Astrocyte (in vitro differentiated cells and primary cell): ENCODE results near the gene TMCO6. TPM values are rescaled to one million over a fixed set of nuclear protein-coding genes. Genes with fewer than 3 reads are reported as not detected.

Experiments used
- DNase-seq: peaks from one replicate; pipeline ENCODE4 v3.0.0-alpha.2; 2010; ENCODE audit warnings: low read depth
- FAIRE-seq: peaks from 2 replicates; lab custom pipeline; 2011; peaks lifted over from hg19 to GRCh38; lab: Jason Lieb, UNC
- H2AFZ ChIP-seq: 2 replicates; pipeline ENCODE4 v1.6.0; 2012; ENCODE audit warnings: low read depth, low read length, inconsistent platforms
- H3K27ac ChIP-seq: 2 replicates; pipeline ENCODE4 v1.5.1; 2011; ENCODE audit warnings: low read depth, low read length, inconsistent platforms
- H3K27me3 ChIP-seq: 2 replicates; pipeline ENCODE4 v1.6.0; 2011; ENCODE audit warnings: low read length, inconsistent platforms; ENCODE audit not compliant: insufficient read depth
- H3K36me3 ChIP-seq: 2 replicates; pipeline ENCODE4 v1.5.1; 2011; ENCODE audit warnings: low read length, inconsistent platforms; ENCODE audit not compliant: insufficient read depth
- H3K4me1 ChIP-seq: 2 replicates; pipeline ENCODE4 v1.5.1; 2011; ENCODE audit warnings: low read length, inconsistent platforms; ENCODE audit not compliant: insufficient read depth
- H3K4me2 ChIP-seq: 2 replicates; pipeline ENCODE4 v1.6.0; 2012; ENCODE audit warnings: low read length, inconsistent platforms
- H3K4me3 ChIP-seq: 2 replicates; pipeline ENCODE4 v1.5.1; 2011; ENCODE audit warnings: low read depth, mild to moderate bottlenecking, low read length, inconsistent platforms; ENCODE audit not compliant: insufficient read depth
- H3K79me2 ChIP-seq: 2 replicates; pipeline ENCODE4 v1.6.0; 2012; ENCODE audit warnings: mild to moderate bottlenecking, low read length, inconsistent platforms; ENCODE audit not compliant: insufficient read depth
- H3K9ac ChIP-seq: 2 replicates; pipeline ENCODE4 v1.6.0; 2012; ENCODE audit warnings: mild to moderate bottlenecking, low read length, inconsistent platforms
- H3K9me3 ChIP-seq: 2 replicates; pipeline ENCODE4 v1.5.1; 2012; ENCODE audit warnings: low read depth, mild to moderate bottlenecking, low read length, inconsistent platforms; ENCODE audit not compliant: insufficient read depth
- H4K20me1 ChIP-seq: 2 replicates; pipeline ENCODE4 v1.6.0; 2012; ENCODE audit warnings: low read length, inconsistent platforms; ENCODE audit not compliant: insufficient read depth
- H3K27ac Mint-ChIP-seq: one replicate; pipeline ENCODE4 v1.8.0; 2021; ENCODE audit warnings: mild to moderate bottlenecking, mixed read lengths; ENCODE audit not compliant: unreplicated experiment
- H3K27me3 Mint-ChIP-seq: one replicate; pipeline ENCODE4 v1.8.0; 2021; ENCODE audit warnings: low read depth, mixed read lengths; ENCODE audit not compliant: unreplicated experiment
- H3K36me3 Mint-ChIP-seq: one replicate; pipeline ENCODE4 v1.8.0; 2021; ENCODE audit warnings: low read depth, mixed read lengths; ENCODE audit not compliant: unreplicated experiment
- H3K4me1 Mint-ChIP-seq: one replicate; pipeline ENCODE4 v1.8.0; 2021; ENCODE audit warnings: low read depth, mixed read lengths; ENCODE audit not compliant: unreplicated experiment
- H3K4me3 Mint-ChIP-seq: one replicate; pipeline ENCODE4 v1.8.0; 2021; ENCODE audit warnings: mild to moderate bottlenecking, moderate library complexity, mixed read lengths; ENCODE audit not compliant: unreplicated experiment
- H3K9me3 Mint-ChIP-seq: one replicate; pipeline ENCODE4 v1.8.0; 2021; ENCODE audit warnings: mild to moderate bottlenecking, mixed read lengths; ENCODE audit not compliant: unreplicated experiment
- EZH2 ChIP-seq: IDR thresholded peaks from 2 replicates; pipeline ENCODE4 v1.6.1; 2012; ENCODE audit warnings: mild to moderate bottlenecking, low read length, inconsistent platforms; ENCODE audit not compliant: insufficient read depth
- total RNA-seq: library from RNA; stranded (reverse); gene quantifications from 2 replicates; pipeline ENCODE4 v1.2.1, GENCODE V29; 2021
- TF ChIP-seq, protein P1 (sequence below): IDR thresholded peaks from 2 replicates; pipeline ENCODE4 v1.5.1; 2011; ENCODE audit warnings: low read depth, mild to moderate bottlenecking, inconsistent platforms, low read length, moderate library complexity; ENCODE audit not compliant: insufficient read depth

The TMCO6 gene
- total RNA-seq, 1 donor from 2014 or later, result 7.0 TPM

DNA sequence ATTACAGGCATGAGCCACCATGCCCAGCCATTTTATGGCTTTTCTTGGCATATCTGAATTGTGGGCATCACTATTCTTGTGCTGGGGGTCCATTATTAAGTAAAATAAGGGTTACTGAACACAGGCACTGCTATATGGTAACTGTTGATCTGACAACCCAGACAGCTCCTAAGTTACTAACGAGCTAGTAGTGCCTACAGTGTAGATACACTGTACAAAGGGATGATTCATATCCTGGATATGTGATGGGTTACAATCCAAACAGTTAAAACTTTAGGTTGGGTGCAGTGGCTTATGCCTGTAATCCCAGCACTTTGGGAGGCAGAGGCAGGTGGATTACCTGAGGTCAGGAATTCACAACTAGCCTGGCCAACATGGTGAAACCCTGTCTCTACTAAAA is 10.5 kb upstream of the TMCO6 start:
- Histone ChIP-seq H3K27me3 (peaks cover 22% of the 10 kb centered on the region), H3K36me3 (no peaks in the 10 kb centered on the region), H3K4me3 (no peak overlapping the region), H4K20me1 (no peaks in the 10 kb centered on the region), H3K9ac (no peak overlapping the region), H3K4me1 (peaks cover 16% of the 10 kb centered on the region), H3K79me2 (no peaks in the 10 kb centered on the region), H3K27ac (no peak overlapping the region), H2AFZ (no peak overlapping the region), H3K4me2 (no peak overlapping the region), H3K9me3 (peaks cover 9% of the 10 kb centered on the region)
- Mint-ChIP-seq H3K9me3 (peaks cover 27% of the 10 kb centered on the region), H3K27ac (no peak overlapping the region), H3K4me3 (no peak overlapping the region), H3K27me3 (peaks cover 3% of the 10 kb centered on the region), H3K36me3 (peaks cover 2% of the 10 kb centered on the region), H3K4me1 (no peaks in the 10 kb centered on the region)
- TF ChIP-seq, protein P1, sequence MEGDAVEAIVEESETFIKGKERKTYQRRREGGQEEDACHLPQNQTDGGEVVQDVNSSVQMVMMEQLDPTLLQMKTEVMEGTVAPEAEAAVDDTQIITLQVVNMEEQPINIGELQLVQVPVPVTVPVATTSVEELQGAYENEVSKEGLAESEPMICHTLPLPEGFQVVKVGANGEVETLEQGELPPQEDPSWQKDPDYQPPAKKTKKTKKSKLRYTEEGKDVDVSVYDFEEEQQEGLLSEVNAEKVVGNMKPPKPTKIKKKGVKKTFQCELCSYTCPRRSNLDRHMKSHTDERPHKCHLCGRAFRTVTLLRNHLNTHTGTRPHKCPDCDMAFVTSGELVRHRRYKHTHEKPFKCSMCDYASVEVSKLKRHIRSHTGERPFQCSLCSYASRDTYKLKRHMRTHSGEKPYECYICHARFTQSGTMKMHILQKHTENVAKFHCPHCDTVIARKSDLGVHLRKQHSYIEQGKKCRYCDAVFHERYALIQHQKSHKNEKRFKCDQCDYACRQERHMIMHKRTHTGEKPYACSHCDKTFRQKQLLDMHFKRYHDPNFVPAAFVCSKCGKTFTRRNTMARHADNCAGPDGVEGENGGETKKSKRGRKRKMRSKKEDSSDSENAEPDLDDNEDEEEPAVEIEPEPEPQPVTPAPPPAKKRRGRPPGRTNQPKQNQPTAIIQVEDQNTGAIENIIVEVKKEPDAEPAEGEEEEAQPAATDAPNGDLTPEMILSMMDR, result no peak
- no peak for TF ChIP-seq EZH2
- DNase-seq, result no peak
- FAIRE-seq, result no peak

DNA sequence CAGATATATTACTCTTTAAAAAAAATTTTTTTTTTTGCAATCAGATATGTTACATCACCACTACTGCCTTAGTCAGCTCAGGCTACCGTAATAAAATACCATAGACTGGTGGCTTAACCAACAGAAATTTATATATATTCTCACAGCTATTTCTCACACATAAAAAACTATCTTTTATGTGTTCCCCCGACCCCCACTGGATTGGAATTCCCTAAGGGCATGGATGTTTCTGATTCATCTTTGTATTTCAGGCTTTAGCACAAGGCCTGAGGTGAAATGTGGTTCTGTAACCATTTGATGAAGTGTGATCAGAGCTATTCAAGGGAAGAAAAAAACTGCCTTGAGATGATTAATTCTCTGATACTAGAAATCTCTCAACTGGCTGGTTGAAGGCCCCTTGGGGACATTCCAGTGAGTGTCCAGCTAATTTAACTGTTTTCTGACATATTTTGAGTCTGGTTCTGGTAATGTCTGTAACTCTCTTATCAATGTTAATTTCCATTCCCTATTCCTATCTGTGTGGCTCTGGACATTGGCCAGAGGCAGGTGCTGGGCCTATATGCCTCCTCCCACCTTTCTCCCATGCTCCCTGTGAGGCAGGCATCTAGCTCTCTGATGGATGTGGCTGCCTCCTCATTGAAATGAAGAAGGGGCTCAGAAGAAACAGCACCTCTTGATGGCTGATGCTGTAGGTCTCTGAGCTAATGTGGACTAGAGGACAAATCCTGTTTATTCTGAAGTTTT is 8.8 kb upstream of the TMCO6 start:
- DNase-seq (no peak), FAIRE-seq (no peak)
- Histone ChIP-seq H3K9ac (no peak overlapping the region), H3K79me2 (no peaks in the 10 kb centered on the region), H4K20me1 (no peaks in the 10 kb centered on the region), H3K4me2 (no peak overlapping the region), H3K4me3 (no peak overlapping the region), H3K9me3 (peaks cover 9% of the 10 kb centered on the region), H3K4me1 (peaks cover 16% of the 10 kb centered on the region), H2AFZ (no peak overlapping the region), H3K27ac (no peak overlapping the region), H3K27me3 (peaks cover 22% of the 10 kb centered on the region), H3K36me3 (no peaks in the 10 kb centered on the region)
- H3K27ac Mint-ChIP-seq, result no peak overlapping the region
- H3K4me3 Mint-ChIP-seq, result no peak overlapping the region
- H3K36me3 Mint-ChIP-seq, result peaks cover 2% of the 10 kb centered on the region
- no peak for TF ChIP-seq EZH2
- TF ChIP-seq, protein P1, result no peak
- H3K27me3 Mint-ChIP-seq, result peaks cover 3% of the 10 kb centered on the region
- peaks cover 26% of the 10 kb centered on the region for H3K9me3 Mint-ChIP-seq
- H3K4me1 Mint-ChIP-seq, result no peaks in the 10 kb centered on the region

DNA sequence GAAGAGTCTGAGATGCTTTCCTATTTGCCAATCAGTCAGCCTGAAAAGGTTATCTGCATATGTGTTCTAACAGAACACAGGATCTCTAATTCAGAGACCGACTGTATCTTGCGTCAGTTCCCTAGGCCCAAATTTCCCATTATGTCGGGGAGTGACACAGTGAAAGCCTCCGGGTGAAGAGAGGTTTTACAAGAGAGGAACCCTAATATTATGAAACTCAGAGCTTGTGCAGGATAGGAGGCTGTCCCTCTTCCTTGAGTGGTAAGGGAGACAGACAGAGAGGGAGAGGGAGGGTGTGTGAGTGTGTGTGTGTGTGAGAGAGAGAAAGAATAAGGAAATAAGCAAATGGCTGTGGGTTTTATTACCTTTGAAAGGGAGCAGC is 8.2 kb upstream of the TMCO6 start:
- H3K9me3 Mint-ChIP-seq, result peaks cover 24% of the 10 kb centered on the region
- Histone ChIP-seq H3K4me2 (no peak overlapping the region), H3K9ac (no peak overlapping the region), H3K79me2 (no peaks in the 10 kb centered on the region), H2AFZ (no peak overlapping the region), H3K27me3 (peaks cover 22% of the 10 kb centered on the region), H3K36me3 (no peaks in the 10 kb centered on the region), H4K20me1 (no peaks in the 10 kb centered on the region), H3K9me3 (peaks cover 9% of the 10 kb centered on the region), H3K4me1 (peaks cover 16% of the 10 kb centered on the region), H3K27ac (no peak overlapping the region), H3K4me3 (no peak overlapping the region)
- peaks cover 1% of the 10 kb centered on the region for H3K27me3 Mint-ChIP-seq
- FAIRE-seq, result no peak
- peaks cover 2% of the 10 kb centered on the region for H3K36me3 Mint-ChIP-seq
- DNase-seq, result no peak
- H3K4me3 Mint-ChIP-seq, result no peak overlapping the region
- TF ChIP-seq, protein P1, result no peak
- no peak for TF ChIP-seq EZH2
- H3K4me1 Mint-ChIP-seq, result no peaks in the 10 kb centered on the region
- H3K27ac Mint-ChIP-seq, result no peak overlapping the region
